ELR (cell line): ENCODE data around the gene CACNG4.
"Not testable (repeated sequence)": the region's sequence is repeated elsewhere in the genome, so short reads cannot be mapped to it uniquely, and the experiment has no call there.

Experiments used
- DNase-seq: peaks from one replicate; pipeline ENCODE4 v3.0.0-alpha.2; 2015; ENCODE audit warnings: low read depth

Gene CACNG4

DNA sequence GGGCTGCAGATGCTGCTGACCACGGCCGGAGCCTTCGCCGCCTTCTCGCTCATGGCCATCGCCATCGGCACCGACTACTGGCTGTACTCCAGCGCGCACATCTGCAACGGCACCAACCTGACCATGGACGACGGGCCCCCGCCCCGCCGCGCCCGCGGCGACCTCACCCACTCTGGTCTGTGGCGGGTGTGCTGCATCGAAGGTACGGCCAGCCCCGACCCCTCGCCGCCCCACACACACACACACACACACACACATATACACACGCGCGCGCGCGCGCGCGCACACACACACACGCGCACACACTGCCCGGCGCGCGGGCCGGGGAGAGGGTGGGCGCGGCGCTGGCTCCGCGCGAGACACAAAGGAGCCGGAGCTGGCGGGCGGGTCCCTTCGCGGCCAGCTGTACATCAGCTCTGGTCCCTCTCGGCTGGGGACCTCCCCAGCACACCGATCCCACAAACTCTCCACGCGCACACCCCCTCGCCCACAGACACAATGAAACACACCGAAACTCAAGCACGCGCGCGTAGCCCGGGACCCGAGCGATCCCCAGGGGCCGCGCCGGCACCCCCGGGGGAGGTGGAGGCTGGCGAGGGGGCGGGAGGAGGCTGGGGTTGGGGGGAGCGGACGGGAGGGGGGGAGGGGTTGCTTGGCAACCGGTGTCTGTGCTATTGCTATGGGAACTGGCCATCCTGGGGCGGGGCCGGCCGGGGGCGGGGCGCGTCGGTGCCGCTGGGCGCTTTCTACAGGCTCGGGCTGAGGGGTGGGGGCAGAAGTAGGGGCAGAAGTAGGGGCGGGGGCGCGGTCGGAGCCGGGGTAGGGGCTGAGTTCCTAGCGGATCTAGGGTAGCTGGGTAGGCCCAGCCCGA is 658 bp downstream of the CACNG4 start:
- DNase-seq: peak; percentile 26

DNA sequence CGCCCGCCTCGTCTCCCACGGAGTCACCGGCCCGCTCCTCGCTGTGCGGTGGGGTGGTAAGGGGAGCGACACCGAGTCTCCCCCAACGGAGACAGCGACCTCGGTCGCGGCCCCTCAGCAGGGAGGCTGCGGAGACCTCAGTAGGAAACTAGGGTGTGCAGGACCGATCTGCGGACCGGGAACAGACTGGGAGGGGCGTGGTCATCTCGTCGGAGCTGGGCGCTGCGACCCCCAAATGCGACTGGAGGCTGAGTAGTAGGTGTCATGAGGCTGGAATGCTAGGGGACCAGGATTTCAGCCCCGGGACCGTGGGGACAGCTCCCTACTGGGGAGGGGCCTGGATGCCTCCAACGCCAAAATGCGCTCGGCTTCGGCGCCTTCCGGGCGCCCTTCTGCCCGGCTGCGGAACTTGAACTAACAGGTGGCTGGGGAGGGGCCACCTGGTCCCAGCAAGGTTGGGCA is 1.3 kb downstream of the CACNG4 start:
- DNase-seq: no peak

DNA sequence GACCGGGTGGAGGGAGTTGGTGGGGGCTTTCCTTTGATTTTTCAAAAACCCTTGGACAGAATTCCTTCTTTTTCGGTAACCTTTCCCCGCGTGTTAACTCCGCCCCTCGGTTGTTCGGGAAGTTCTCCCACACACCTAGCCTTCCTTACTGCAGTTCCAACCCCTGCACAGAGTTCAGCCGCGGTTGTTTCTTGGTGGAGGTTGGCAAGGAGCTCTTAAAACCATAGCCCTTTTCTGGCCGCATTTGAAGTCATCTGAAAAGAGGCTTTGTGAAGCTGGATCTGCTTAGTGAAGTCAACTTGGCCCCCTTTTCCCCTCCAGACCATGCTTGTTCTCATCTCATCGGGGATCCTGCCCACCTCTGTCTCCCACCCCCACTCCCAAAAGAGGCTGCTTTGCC is 1.8 kb downstream of the CACNG4 start:
- no peak for DNase-seq

DNA sequence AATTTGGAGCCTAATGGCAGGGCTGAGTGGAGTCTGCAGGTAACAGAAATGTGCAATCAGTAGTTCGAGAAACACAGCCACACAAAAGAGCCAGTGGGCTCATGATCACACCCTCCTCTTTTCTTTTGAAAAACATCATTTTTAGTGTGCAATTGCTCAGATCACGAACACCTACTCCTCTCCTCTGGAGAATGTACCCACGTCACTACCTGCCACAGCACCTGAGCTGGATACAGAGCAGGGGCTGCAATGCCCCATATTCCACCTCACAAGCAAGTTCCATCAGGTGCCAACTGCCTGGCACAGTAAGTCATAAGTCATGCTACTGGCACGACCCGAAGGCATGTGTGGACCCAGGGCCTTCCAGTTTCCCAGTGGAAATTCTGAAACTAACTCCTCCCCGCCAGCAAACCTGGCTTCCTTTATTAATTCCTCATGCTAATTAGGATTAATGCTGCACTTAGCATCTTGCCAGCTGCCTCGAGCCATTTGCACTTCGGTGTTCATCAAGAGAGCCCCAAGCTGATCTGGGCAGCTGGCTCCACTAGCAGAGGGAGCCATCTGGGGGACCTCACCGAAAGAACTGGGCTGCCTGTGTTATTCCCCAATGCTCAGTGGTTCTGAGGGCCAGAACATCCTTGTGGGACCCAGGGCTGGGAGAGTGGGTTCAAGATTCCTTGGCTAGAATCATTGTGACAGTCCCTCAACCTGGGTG is 2.4 kb downstream of the CACNG4 start:
- DNase-seq: no peak

DNA sequence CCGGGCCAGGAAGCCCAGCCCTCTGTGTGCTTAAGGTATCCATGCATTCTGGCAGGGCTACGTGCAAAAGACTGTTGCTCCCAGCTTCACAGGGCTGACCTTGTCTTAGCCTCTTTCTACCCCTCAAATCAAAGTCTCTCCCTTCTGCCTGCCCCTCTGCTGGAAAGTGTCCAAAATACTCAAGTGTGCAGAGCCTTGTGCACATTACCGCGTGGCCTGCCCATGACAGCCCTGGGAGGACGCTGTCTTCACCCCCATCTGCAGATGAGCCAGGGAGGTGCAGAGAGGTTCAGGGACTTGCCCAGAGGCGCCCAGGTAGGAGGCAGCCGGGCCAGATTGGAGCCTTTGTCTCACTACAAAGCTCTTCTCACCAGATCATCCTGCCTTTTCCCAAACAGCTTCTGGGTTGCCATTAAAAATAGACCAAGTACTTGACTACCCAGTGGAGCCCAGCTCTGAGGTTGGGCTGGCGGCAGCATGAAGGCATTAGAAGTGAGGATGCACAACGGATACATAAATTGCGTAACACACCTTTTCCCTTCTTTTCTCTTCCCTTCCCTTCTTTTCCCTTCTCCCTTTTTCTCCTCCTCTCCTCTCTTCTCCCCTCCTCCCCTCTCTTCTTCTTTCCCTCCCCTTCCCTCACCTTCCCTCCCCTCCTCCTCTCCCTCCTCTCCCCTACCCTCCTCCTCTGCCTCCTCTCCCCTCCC is 3.5 kb downstream of the CACNG4 start:
- DNase-seq: no peak

DNA sequence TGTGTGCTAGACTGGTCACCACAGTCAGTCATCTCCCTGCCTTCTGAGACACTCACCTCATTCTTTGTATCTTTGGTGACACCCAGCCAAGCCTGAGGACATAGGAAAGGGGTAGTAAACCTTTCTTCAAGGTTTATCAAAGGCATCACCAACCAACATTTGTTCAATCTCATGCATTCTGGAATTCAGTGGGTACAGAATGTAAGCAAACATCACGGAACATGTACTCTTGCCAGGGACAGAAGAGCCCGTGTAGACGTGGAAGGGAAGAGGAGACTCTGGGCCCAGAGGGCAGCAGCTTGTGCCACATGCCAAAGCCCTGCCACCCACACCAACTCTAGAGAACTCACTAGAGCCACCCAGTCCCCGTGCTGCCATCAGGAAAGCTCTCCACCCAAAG is 4.4 kb downstream of the CACNG4 start:
- DNase-seq: no peak

DNA sequence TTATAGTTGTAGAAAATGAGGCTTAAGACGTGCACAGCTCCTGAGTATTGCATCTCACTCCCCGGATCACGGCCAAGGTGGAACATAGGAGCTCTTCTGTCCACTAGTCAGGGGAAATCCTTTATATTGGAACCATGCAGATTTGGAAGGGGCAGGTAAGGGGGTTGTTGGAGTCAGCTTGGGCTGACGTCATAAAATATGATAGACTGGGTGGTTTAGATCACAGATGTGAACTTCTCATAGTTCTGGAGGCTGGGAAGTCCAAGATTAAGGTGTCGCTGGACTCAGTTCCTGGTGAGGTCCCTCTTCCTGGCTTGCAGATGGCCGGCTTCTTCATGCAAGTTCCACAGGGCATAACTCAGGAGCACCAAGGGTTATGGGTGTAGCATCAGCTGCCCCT is 5.6 kb downstream of the CACNG4 start:
- no peak for DNase-seq

DNA sequence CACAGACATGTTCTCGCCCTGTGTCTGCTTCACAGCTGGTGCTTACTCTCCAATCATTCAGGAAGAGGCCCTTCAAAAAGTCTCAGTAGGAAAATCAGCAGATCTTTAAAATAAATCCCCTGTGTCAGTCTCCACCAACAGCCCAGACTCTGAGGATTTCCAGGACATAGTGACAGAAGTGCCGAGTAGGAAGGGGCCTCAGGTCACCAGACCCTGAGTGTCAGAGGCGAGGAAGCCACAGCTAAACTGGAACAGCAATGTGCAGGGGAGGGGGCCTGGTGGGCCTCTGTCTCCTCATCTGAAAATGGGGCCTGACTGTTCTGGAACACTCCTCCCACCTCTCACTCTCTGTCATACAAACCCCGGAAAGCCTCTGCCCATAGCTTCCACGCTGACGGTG is 6.3 kb downstream of the CACNG4 start:
- DNase-seq: no peak

DNA sequence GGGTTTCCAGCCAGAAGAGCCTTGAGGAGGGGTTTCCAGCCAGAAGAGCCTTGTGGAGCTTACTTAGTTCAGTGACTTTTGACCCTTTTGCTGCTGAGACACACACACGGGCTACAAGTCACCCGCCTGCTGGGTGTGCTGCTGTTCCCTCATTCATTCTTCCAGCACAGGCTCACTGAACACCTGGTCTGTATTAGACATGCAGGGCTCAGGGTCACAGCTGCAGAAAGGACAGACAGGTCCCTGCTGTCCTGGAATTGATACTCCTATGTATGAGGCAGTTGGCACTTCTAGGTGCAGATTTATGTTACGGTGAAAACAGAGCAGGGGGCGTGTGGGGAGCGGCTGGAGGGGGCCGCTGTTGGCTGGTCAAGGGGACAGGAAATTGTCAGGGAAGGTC is 6.8 kb downstream of the CACNG4 start:
- no peak for DNase-seq

DNA sequence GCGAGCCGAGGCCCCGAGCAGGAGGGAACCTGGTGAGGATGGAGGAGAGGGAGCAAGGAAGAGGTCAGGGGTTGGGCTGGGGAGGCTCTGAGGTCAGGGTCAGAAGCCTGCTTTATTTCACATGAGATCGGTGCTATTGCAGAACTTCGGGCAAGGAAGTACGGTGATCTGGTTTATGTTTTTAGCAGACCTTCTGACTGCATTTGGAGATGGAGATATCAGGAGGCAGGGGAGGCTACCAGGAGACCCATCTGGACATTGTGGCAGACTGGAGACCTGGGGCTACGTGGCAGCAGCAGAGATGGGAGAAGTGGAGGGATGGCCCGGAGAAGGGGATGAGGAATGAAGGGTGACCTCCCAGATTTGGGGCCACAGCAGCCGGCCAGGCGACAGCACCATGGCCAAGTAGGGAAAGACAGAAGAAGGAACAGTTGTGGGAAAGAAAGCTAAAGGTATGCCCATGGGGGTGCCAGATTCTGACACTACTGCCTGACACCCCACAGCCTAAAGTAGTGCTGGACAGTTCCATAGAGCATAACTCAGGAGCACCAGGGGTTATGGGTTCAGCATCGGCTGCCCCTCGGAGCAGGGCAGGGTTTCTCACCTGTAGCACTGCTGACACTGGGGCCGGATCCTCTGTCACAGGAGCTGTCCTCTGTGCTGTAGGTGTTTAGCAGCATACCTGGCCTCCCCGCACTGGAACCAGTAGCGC is 7.4 kb downstream of the CACNG4 start:
- DNase-seq: no peak

DNA sequence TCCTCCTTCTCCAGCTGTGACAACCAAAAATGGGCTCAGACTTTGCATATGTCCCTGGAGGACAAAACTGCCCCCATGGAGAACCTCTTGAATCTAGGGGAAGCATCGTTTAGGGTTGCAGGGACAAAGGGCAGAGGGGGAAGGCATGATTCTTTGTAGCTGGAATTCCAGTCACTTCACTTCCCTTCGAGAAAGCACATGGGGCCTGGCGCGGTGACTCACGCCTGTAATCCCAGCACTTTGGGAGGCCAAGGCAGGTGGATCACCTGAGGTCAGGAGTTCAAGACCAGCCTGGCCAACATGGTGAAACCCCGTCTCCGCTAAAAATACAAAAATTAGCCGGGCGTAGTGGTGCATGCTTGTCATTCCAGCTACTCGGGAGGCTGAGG is 7.9 kb downstream of the CACNG4 start:
- DNase-seq: not testable (repeated sequence)

DNA sequence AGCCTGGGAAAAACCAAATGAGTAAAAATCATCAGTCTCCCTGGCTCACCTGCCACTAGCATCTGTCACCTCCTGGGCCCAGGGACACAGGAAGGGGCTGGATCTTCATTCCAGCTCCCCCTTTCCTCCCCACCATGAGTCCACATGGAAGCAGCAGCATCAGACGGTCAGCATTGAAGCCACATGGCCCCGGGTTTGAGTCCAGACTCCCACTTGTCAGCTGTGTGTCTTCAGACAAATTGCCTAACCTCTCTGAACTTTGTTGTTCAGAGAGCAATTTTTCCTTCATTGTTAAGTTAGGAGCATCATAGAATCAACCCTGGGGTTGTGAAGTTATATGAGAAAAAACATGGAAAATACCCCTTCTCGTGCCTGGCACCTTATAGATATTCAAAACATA is 10.7 kb downstream of the CACNG4 start:
- no peak for DNase-seq

DNA sequence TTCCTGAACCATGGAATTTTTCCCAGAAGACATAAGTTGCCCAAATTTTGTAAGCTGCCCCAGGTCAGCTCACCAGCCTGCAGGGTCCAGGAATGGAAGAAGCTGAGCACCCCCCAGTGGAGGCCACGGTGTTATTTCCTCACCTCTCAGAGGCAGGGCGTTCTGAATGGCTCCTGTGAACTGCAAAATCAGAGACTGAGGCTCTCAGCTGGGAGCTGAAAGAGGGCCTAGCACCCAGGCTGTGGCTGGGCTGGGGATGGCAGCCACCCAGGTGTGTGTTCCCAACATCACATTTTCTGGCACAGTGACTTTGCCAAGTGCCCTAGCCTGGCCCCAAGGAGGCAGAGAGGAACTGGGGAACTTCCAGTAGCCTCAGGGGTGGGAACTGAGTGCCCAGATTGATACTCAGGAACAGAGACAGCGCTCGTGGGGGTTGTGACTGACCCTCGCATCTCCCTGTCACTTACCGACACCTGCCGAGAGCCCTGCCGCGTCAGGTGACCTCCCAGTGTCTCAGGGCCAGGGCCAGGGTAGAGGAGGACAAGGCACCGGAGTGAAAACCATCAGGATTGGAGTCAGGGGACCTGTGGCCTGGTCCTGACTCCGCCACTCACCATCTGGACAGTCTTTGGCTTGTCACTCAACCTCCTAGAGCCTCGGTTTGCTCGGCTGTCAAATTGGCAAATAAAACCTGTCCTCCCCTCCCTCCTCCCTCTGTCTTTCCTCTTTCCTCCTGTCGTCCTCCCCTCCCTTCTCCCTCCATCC is 11.3 kb downstream of the CACNG4 start:
- peak; percentile 46 for DNase-seq

DNA sequence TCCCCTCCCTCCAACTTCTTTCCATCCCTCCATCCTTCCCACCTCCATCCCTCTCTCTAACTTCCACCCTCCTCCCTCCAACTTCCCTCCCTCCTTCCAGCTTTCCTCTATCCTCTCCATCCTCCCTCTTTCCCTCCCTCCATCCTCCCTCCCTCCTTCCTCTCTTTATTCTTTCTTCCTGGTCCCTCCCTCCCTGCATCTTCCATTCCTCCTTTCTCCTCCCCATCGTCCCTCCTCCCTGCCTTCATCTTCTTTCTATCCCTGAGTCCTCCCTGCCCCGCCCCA is 11.8 kb downstream of the CACNG4 start:
- DNase-seq: no peak

DNA sequence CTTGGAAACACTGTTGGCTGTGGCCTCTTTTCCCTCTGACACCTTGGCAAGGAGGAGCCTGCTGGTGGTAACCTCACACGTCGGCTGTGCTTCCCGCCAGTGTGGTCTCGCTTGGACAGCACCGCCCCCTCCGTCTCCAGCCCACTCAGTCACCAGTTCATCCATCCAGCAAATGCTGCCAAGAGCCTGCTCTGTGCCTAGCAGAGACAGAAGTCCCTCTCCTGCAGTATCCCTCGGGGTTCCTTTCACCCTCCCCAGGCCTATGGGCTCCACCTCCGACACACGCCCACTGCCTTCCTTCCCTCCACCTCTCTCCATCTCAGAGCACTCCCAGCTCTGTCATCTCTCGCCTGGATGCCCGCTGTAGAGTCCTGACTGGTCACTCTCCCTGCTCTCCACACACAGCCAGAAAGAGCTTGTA is 12.3 kb downstream of the CACNG4 start:
- DNase-seq: peak; percentile 30

DNA sequence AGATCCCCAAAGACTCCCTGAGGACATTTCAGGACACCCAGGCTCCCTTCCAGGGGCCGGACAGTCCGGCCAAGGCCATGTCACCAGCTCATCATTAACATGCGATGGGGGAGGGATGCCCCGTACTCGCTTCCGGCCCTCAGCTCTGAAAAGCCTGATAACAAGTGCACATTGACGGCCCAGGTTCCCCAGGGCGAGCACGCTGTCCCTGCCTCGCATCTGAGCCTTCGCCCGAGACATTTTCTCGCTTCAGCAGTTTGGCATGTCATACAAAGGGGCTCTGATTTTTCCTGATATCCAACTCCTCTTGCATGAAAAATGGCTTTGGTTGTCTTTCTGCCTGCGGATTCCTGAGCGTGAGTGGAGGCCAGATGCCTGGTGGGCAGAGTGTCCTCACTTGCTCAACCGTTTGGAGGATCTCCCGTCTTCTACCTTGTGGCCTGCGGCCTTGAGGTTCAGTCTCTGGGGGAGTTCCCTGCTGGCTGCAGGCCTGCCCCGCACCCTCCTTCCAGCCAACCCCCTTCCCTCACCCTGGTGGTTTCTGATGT is 14.1 kb downstream of the CACNG4 start:
- no peak for DNase-seq

DNA sequence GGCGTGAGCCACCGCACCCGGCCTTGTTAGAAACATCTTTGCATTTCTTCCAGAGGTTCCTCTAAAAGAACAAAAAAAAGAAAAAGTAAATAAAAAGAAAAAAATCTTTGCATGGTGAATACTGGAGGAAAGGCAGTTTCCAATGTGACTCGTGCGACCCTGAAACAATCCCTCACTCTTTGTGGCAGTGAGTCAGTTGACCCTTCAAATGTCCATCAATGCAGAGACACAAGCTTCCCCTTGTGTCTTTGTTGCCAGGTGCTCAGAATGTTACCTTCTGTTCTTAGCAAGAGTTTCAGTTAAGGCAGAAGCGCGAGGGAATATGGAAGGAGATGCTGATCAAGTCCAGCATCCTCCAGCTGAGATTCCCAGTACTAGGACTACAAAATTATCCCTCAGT is 16.4 kb downstream of the CACNG4 start:
- peak; percentile 48 for DNase-seq

DNA sequence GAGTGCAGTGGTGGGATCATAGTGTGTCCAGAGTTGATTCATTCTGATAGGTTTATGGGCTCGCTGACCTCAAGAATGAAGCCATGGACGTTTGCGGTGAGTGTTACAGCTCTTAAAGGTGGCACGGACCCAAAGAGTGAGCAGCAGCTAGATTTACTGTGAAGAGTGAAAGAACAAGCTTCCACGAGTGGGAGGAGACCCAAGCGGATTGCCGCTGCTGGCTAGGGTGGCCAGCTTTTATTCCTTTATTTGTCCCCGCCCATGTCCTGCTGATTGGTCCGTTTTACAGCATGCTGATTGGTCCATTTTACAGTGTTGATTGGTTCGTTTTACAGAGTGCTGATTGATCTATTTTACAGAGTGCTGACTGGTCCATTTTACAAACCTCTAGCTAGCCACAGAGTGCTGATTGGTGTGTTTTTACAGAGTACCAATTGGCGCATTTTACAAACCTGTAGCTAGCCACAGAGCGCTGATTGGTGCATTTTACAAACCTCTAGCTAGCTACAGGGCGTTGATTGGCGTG is 17.5 kb downstream of the CACNG4 start:
- peak; percentile 76 for DNase-seq

DNA sequence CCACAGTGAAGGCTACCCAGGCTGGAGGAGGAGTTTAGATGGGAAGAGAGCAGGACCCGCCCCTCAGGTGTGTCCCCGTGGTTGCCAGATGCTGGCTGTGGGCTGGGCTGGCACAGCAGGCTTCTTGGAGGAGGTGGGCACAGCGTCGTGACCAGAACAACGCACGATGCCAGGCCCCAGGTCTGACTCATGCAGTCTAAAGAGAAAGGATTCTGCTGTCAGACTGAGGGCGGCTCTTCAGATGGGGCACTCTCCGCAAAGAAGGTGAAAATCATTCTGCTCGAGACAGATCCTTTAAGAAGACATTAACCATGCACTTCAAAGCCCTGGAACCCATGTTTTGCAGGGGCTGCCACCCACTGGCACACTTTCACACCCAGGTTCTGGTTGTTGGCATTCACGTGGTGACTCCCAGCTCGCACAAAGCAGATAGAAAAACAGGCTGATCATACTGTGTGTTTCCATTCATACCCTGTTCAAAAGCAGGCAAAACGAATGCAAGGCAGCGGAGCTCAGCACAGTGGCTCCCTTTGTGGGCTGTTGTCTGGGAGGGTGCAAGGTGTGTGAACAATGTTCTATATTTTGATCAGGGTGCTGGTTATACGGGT is 19.0 kb downstream of the CACNG4 start:
- DNase-seq: no peak

DNA sequence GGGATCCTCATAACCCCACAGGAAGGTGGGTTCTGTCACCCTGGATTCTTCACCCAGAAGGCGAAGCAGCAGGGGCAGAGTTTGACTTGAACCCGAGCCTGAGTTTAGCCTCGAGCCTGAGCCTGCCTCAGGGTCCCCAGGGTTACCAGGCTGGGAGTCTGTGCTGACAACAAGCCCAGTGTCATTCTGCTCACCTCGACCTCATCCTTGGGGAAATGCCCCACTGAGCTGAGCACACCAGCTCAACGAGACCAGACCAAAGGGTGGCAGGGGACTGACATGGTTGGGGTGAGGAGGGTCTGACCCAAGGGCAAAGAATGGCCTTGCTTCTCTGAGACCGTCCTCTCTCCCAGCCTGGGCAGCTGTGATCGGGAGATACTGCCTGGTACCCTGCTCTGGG is 20.2 kb downstream of the CACNG4 start:
- no peak for DNase-seq
